AG04449 (cell line): Measurements from ENCODE around the gene NGF.

Source experiments
- CTCF ChIA-PET: fragments of 350-600 bp; formaldehyde crosslinking; extraction: SDS; loops from one replicate; lab custom pipeline; 2021; ENCODE audit warnings: antibody characterized with exemption; lab: Yijun Ruan, JAX
- POLR2A ChIA-PET: fragments of 400-600, 350-600 bp; formaldehyde crosslinking; extraction: SDS; loops from one replicate; lab custom pipeline; 2020; ENCODE audit warnings: antibody characterized with exemption, inconsistent platforms; lab: Yijun Ruan, JAX
- DNase-seq: peaks from one replicate; pipeline ENCODE4 v3.0.0-alpha.2; 2010; ENCODE audit warnings: low read depth, low spot score
- H3K4me3 ChIP-seq: 2 replicates; pipeline ENCODE4 v1.5.1; 2011; ENCODE audit warnings: low read depth, mild to moderate bottlenecking, control low read depth, low read length
- CTCF ChIP-seq: IDR thresholded peaks from one replicate; pipeline ENCODE4 v1.5.1; 2011; ENCODE audit warnings: mild to moderate bottlenecking, moderate library complexity, low read length, control low read depth, inconsistent platforms; ENCODE audit not compliant: insufficient read depth; ENCODE audit errors: missing control alignments

Gene NGF

GRCh38 chr1:115281143-115281542, 56.9 kb downstream of the NGF start:
- CTCF ChIA-PET, result interaction anchor here (1.5 to 13.6 kb wide), 4 partner anchors 141 to 315 kb away, joined by 4 to 199 read pairs (median 8); no protein-coding TSS in a partner anchor
- no peak for TF ChIP-seq CTCF
- no peak overlapping the region for H3K4me3 ChIP-seq
- POLR2A ChIA-PET, result interaction anchor here (1.5 to 1.9 kb wide), 2 partner anchors 16 to 102 kb away, joined by 4 to 5 read pairs; no protein-coding TSS in a partner anchor
- no peak for DNase-seq

- peak; percentile 77 for DNase-seq
- POLR2A ChIA-PET, result interaction anchor here (1.0 to 1.9 kb wide), 7 partner anchors 10 to 188 kb away, joined by 3 to 5 read pairs (median 4); no protein-coding TSS in a partner anchor
- CTCF ChIA-PET, result interaction anchor here (0.9 to 13.6 kb wide), 7 partner anchors 11 to 316 kb away, joined by 3 to 199 read pairs (median 4); no protein-coding TSS in a partner anchor
- peak overlapping the region; percentile 41 for H3K4me3 ChIP-seq
- no peak for TF ChIP-seq CTCF
These were observed 58.0 kb downstream of the NGF start for GRCh38 chr1:115280064-115280463.

- DNase-seq, result no peak
- CTCF ChIA-PET, result interaction anchor here (0.6 to 13.6 kb wide), 4 partner anchors 54 to 654 kb away, joined by 3 to 199 read pairs (median 6); no protein-coding TSS in a partner anchor
- POLR2A ChIA-PET, result interaction anchor here (0.7 kb wide), 1 partner anchor 191 kb away, joined by 3 read pairs; no protein-coding TSS in a partner anchor
- no peak for TF ChIP-seq CTCF
- no peak overlapping the region for H3K4me3 ChIP-seq
These were observed 59.8 kb downstream of the NGF start for GRCh38 chr1:115278211-115278610.

GRCh38 chr1:115277276-115277675, 60.8 kb downstream of the NGF start:
- no peak overlapping the region for H3K4me3 ChIP-seq
- ChIA-PET CTCF (interaction anchor here (0.6 to 13.6 kb wide), 3 partner anchors 137 to 653 kb away, joined by 3 to 199 read pairs (median 7); no protein-coding TSS in a partner anchor), POLR2A (interaction anchor here (0.6 to 0.7 kb wide), 2 partner anchors 37 to 53 kb away, joined by 3 read pairs; no protein-coding TSS in a partner anchor)
- TF ChIP-seq CTCF, result no peak
- no peak for DNase-seq

- ChIA-PET POLR2A (no interaction called here), CTCF (interaction anchor here (0.8 to 13.6 kb wide), 8 partner anchors 8 to 231 kb away, joined by 3 to 199 read pairs (median 4); no protein-coding TSS in a partner anchor)
- H3K4me3 ChIP-seq, result no peak overlapping the region
- peak; percentile 5 for TF ChIP-seq CTCF
- DNase-seq, result no peak
These were observed 62.8 kb downstream of the NGF start for GRCh38 chr1:115275216-115275615.

GRCh38 chr1:115274467-115274866, 63.6 kb downstream of the NGF start:
- DNase-seq, result no peak
- CTCF ChIA-PET, result interaction anchor here (1.3 to 13.6 kb wide), 4 partner anchors 14 to 321 kb away, joined by 3 to 199 read pairs (median 6); no protein-coding TSS in a partner anchor
- no peak overlapping the region for H3K4me3 ChIP-seq
- POLR2A ChIA-PET, result no interaction called here
- TF ChIP-seq CTCF, result no peak
